K562 (cell line): Measurements from ENCODE around the gene ADAM22. TPM values are rescaled to one million over a fixed set of nuclear protein-coding genes. Genes with fewer than 3 reads are reported as not detected.

Experiments
- ATAC-seq: fragments of 200-7000 bp; cut with Tn5 transposase; 3 replicates; pipeline ENCODE4 v1.9.1; 2020; ENCODE audit warnings: moderate library complexity
- BruUV-seq: library from RNA; stranded (reverse); fragments of 400-500 nt; replicated peaks from 2 replicates; lab custom pipeline; 2021; lab: Mats Ljungman, UMichigan
- CTCF ChIA-PET: fragments of 300-600 bp; formaldehyde crosslinking; extraction: SDS; loops from one replicate; lab custom pipeline; 2021; ENCODE audit warnings: low intra/inter-chr PET ratio; lab: Yijun Ruan, JAX
- POLR2A ChIA-PET: fragments of 300-600, 350-650 bp; sonication (Branson Sonifier 250); formaldehyde crosslinking; extraction: SDS; loops from one replicate; lab custom pipeline; 2021; ENCODE audit warnings: antibody characterized with exemption, inconsistent platforms; lab: Yijun Ruan, JAX
- DNase-seq, 4 experiments: peaks; one replicate each; pipeline versions ENCODE4 v3.0.0 to v3.0.0-alpha.2; 2011 to 2018; ENCODE audit warnings: low spot score in 3 of 4, mixed read lengths in 3 of 4; ENCODE audit errors: extremely low read depth in 1 of 4
- FAIRE-seq: peaks from 2 replicates; lab custom pipeline; 2011; peaks lifted over from hg19 to GRCh38; lab: Jason Lieb, UNC
- H2AFZ ChIP-seq: 2 replicates; pipeline ENCODE4 v1.6.0; 2011; ENCODE audit warnings: low read depth, low read length, control low read depth, inconsistent platforms
- H3K27ac ChIP-seq: fragments of 200-600 bp; 3 replicates; pipeline ENCODE4 v1.8.0; 2011; ENCODE audit warnings: low read depth, mild to moderate bottlenecking, control low read depth, inconsistent platforms, low read length, moderate library complexity, mixed read lengths; ENCODE audit errors: extremely low read depth
- H3K27me3 ChIP-seq, 2 experiments: fragments of 300-600 bp in 1 of 2; 2 replicates in 1 of 2; 3 replicates in 1 of 2; pipeline versions ENCODE4 v1.6.0 to v1.8.0; 2011; ENCODE audit warnings: inconsistent platforms in 2 of 2, low read length in 2 of 2, mild to moderate bottlenecking in 1 of 2, mixed read lengths in 1 of 2, moderate library complexity in 1 of 2; ENCODE audit not compliant: control insufficient read depth in 2 of 2, insufficient read depth in 2 of 2
- H3K36me3 ChIP-seq: fragments of 300-600 bp; 3 replicates; pipeline ENCODE4 v1.8.0; 2011; ENCODE audit warnings: mild to moderate bottlenecking, low read length, inconsistent platforms; ENCODE audit not compliant: control insufficient read depth, insufficient read depth
- H3K4me1 ChIP-seq, 2 experiments: fragments of 200-600 bp in 1 of 2; replicated peaks in 1 of 2; 2 replicates in 1 of 2; 3 replicates in 1 of 2; pipeline versions ENCODE4 v1.5.1 to v1.8.0; 2011; ENCODE audit warnings: inconsistent platforms in 2 of 2, low read length in 2 of 2, mild to moderate bottlenecking in 1 of 2, mixed read lengths in 1 of 2, moderate library complexity in 1 of 2; ENCODE audit not compliant: control insufficient read depth in 2 of 2, insufficient read depth in 2 of 2
- H3K4me2 ChIP-seq: 2 replicates; pipeline ENCODE4 v1.6.1; 2011; ENCODE audit warnings: low read length, control low read depth, inconsistent platforms, mixed read lengths; ENCODE audit not compliant: insufficient read depth
- H3K4me3 ChIP-seq: fragments of 200-600 bp; sonication (generic), shearing (Covaris generic); 2 replicates; pipeline ENCODE4 v1.5.1; 2016; ENCODE audit warnings: control low read depth, inconsistent platforms
- H3K79me2 ChIP-seq: fragments of 200-600 bp; 3 replicates; pipeline ENCODE4 v1.8.0; 2011; ENCODE audit warnings: low read length, inconsistent platforms; ENCODE audit not compliant: control insufficient read depth, insufficient read depth
- H3K9ac ChIP-seq, 2 experiments: 2 replicates each; pipeline versions ENCODE4 v1.6.0 to v1.6.1; 2011; ENCODE audit warnings: low read depth in 2 of 2, low read length in 2 of 2, control low read depth in 1 of 2, inconsistent platforms in 1 of 2, mild to moderate bottlenecking in 1 of 2, mixed read lengths in 1 of 2; ENCODE audit not compliant: insufficient read depth in 1 of 2
- H3K9me1 ChIP-seq: one replicate; pipeline ENCODE4 v1.6.0; 2011; ENCODE audit warnings: inconsistent platforms, mild to moderate bottlenecking, low read length, moderate library complexity; ENCODE audit not compliant: control insufficient read depth, insufficient read depth
- H3K9me3 ChIP-seq: replicated peaks from 2 replicates; pipeline ENCODE4 v1.5.1; 2011; ENCODE audit warnings: low read depth, low read length, inconsistent platforms; ENCODE audit not compliant: control insufficient read depth, insufficient read depth
- H4K20me1 ChIP-seq: replicated peaks from 2 replicates; pipeline ENCODE4 v1.6.1; 2011; ENCODE audit warnings: low read length, inconsistent platforms, mixed read lengths; ENCODE audit not compliant: control insufficient read depth, insufficient read depth
- ASH1L ChIP-seq: fragments of 450-650 bp; IDR thresholded peaks from 2 replicates; pipeline ENCODE4 v1.6.1; 2018; ENCODE audit warnings: borderline replicate concordance, mild to moderate bottlenecking, low read depth; ENCODE audit not compliant: partially characterized antibody
- CC2D1A ChIP-seq: fragments of 450-650 bp; IDR thresholded peaks from 2 replicates; pipeline ENCODE4 v1.6.1; 2017; ENCODE audit warnings: mild to moderate bottlenecking
- HNRNPUL1 ChIP-seq: fragments of 200-400 bp; formaldehyde crosslinking; IDR thresholded peaks from 2 replicates; pipeline ENCODE4 v1.6.1; 2017; ENCODE audit warnings: low read length
- NCOA2 ChIP-seq, 2 experiments: fragments of 450-650 bp; IDR thresholded peaks; 2 replicates each; pipeline ENCODE4 v1.6.1; 2018; ENCODE audit warnings: mild to moderate bottlenecking in 2 of 2, moderate library complexity in 1 of 2; ENCODE audit not compliant: partially characterized antibody in 2 of 2
- SAP30 ChIP-seq: fragments of 200-600 bp; sonication (generic); IDR thresholded peaks from 2 replicates; pipeline ENCODE4 v1.6.1; 2012; ENCODE audit warnings: borderline replicate concordance, low read depth, mild to moderate bottlenecking, moderate library complexity, low read length, control low read depth, inconsistent platforms; ENCODE audit not compliant: insufficient read depth, poor library complexity, severe bottlenecking
- SIX5 ChIP-seq, 2 experiments: IDR thresholded peaks; 2 replicates each; pipeline ENCODE4 v1.6.1; 2011; ENCODE audit warnings: low read length in 2 of 2, borderline replicate concordance in 1 of 2, low read depth in 1 of 2, mild to moderate bottlenecking in 1 of 2, moderate library complexity in 1 of 2; ENCODE audit not compliant: insufficient read depth in 1 of 2
- SMARCC2 ChIP-seq: fragments of 450-650 bp; IDR thresholded peaks from 2 replicates; pipeline ENCODE4 v1.6.1; 2017; ENCODE audit warnings: antibody characterized with exemption, moderate library complexity, mild to moderate bottlenecking, low read depth
- TCFL5 ChIP-seq: fragments of 250-450 bp; sonication (Bioruptor Pico); conservative IDR thresholded peaks from 2 replicates; pipeline ENCODE4 v1.6.1; 2021; ENCODE audit warnings: mild to moderate bottlenecking, moderate library complexity, matching md5 sums
- WGBS: fragments of 100-300 bp; shearing (Covaris generic); methylation state at CpG from one replicate; pipeline ENCODE4 v1.1.6; 2016; ENCODE audit warnings: low coverage, mixed read lengths; ENCODE audit not compliant: insufficient coverage; ENCODE audit errors: missing lambda C conversion rate; 5-methylcytosine and 5-hydroxymethylcytosine counted together
- in situ Hi-C: fragments of 300-500 bp; cut with MboI; formaldehyde crosslinking; loops from 4 replicates; pipeline ENCODE4 v1.15.0; 2018; ENCODE audit warnings: inconsistent platforms, mixed read lengths
- intact Hi-C: fragments of 100-400 bp; cut with micrococcal nuclease; formaldehyde crosslinking; loops from 2 replicates; pipeline ENCODE4 v1.14.2; 2022
- polyA plus RNA-seq, 8 experiments: library from polyadenylated mRNA; depleted of rRNA in 4 of 8; stranded (reverse) in 5 of 8; unstranded in 3 of 8; fragments of >200 nt; fragmentation: Nextera tagmentation in 2 of 8; fragmentation: Illumina TruSeq in 1 of 8; extraction: Ambion mirVana in 2 of 8; extraction: Trizol in 1 of 8; gene quantifications; 2 replicates each; pipeline versions ENCODE4 v1.2.1 to v1.2.3, GENCODE V29; 2011 to 2014; ENCODE audit warnings: inconsistent platforms in 1 of 8, missing spikeins in 1 of 8
- total RNA-seq, 7 experiments: library from RNA; depleted of rRNA in 6 of 7; stranded (reverse); fragments of >200 nt in 6 of 7; fragmentation: Illumina TruSeq in 2 of 7; extraction: Trizol in 2 of 7; gene quantifications; 2 replicates each; pipeline versions ENCODE4 v1.2.1 to v1.2.3, GENCODE V29; 2011 to 2021; ENCODE audit warnings: low replicate concordance in 1 of 7

Gene ADAM22
- total and polyA plus RNA-seq, 9 of the 15 experiments (the other 6 are each of a cell fraction or from before 2014, with no cell fraction given): 0.01 to 0.58 (median 0.18) TPM

- no peak for DNase-seq
- Histone ChIP-seq H3K79me2 (no peaks in the 10 kb centered on the region), H3K9me1 (no peaks in the 10 kb centered on the region), H3K9me3 (no peaks in the 10 kb centered on the region; the same call in 1 of the 2 replicates), H2AFZ (no peak overlapping the region), H3K27ac (no peak overlapping the region), H3K4me2 (no peak overlapping the region), H3K27me3 (no peaks in the 10 kb centered on the region), H3K4me3 (no peak overlapping the region), H3K9ac (no peak overlapping the region), H4K20me1 (no peaks in the 10 kb centered on the region), H3K4me1 (no peaks in the 10 kb centered on the region), H3K36me3 (no peaks in the 10 kb centered on the region)
- intact Hi-C loops (no loop called here), in situ Hi-C loops (no loop called here)
- WGBS: 0% methylated on average over 2 of the region's 2 CpGs
- TF ChIP-seq CC2D1A (no peak), HNRNPUL1 (no peak), SAP30 (no peak), NCOA2 (IDR thresholded peaks at IDR 0.05; ENCODE audit: partially characterized antibody in 2 of 2) (no peak), SMARCC2 (no peak), SIX5 (IDR thresholded peaks at IDR 0.05; ENCODE audit: borderline replicate concordance in 1 of 2, insufficient read depth in 1 of 2, low read depth in 1 of 2, low read length in 2 of 2) (no peak), TCFL5 (CRISPR knock-in tag) (no peak), ASH1L (no peak)
- POLR2A ChIA-PET: interaction anchor here (0.6 to 1.1 kb wide), 2 partner anchors 14 to 773 kb away, joined by 3 to 4 read pairs; no protein-coding TSS in a partner anchor
- no TSS peak for BruUV-seq
- ATAC-seq: no peak
- FAIRE-seq: no peak
- CTCF ChIA-PET: no interaction called here
Observed at GRCh38 chr7:88027724-88028123, 93.7 kb downstream of the ADAM22 start.
